ENCODE results near the gene AGK. TPM values are rescaled to one million over a fixed set of nuclear protein-coding genes. Genes with fewer than 3 reads are reported as not detected.

Gene AGK
- total RNA-seq, result 10 to 100 TPM; 41.0 to 41.2 TPM

- CTCF ChIA-PET, result interaction anchor here (0.9 to 3.0 kb wide), 10 partner anchors 8 to 537 kb away, joined by 3 to 11 read pairs (median 4); partner anchors contain the start of genes MRPS33 and SSBP1
- Mint-ChIP-seq H3K4me1 (ENCODE audit: low read depth) (peaks cover 29% of the 10 kb centered on the region), H3K27ac (peak within 1 kb of the TSS; percentile 90), H3K9me3 (ENCODE audit: insufficient read depth) (no peaks in the 10 kb centered on the region), H3K27me3 (ENCODE audit: low read depth) (no peaks in the 10 kb centered on the region), H3K4me3 (peak within 1 kb of the TSS; percentile 91), H3K36me3 (ENCODE audit: low read depth) (peaks cover 35% of the 10 kb centered on the region)
- POLR2A ChIA-PET, result interaction anchor here (0.6 to 2.3 kb wide), 9 partner anchors 11 to 582 kb away, joined by 3 to 9 read pairs (median 3); partner anchors contain the start of gene SSBP1
- DNase-seq, result peak; percentile 81
- ATAC-seq, result peak; percentile 98
These were observed at the start of gene AGK for GRCh38 chr7:141551094-141551781. AGK (plus strand) TSS chr7:141551410; CDS start chr7:141555467, 4,057 bp downstream.

GRCh38 chr7:141501451-141501850, 49.8 kb upstream of the AGK start:
- DNase-seq (no peak), ATAC-seq (no peak)
- peaks cover 19% of the 10 kb centered on the region for H3K27me3 Mint-ChIP-seq (ENCODE audit: low read depth)
- ChIA-PET POLR2A (no interaction called here), CTCF (no interaction called here)
- no peak overlapping the region for H3K27ac Mint-ChIP-seq
- no peaks in the 10 kb centered on the region for H3K36me3 Mint-ChIP-seq (ENCODE audit: low read depth)
- no peaks in the 10 kb centered on the region for H3K4me1 Mint-ChIP-seq (ENCODE audit: low read depth)
- no peak overlapping the region for H3K4me3 Mint-ChIP-seq
- H3K9me3 Mint-ChIP-seq (ENCODE audit: insufficient read depth), result no peaks in the 10 kb centered on the region

GRCh38 chr7:141511316-141511675, 39.9 kb upstream of the AGK start:
- CTCF ChIA-PET, result no interaction called here
- Mint-ChIP-seq H3K4me1 (ENCODE audit: low read depth) (peaks cover 10% of the 10 kb centered on the region), H3K4me3 (no peak overlapping the region), H3K27ac (no peak overlapping the region), H3K27me3 (ENCODE audit: low read depth) (peaks cover 50% of the 10 kb centered on the region), H3K36me3 (ENCODE audit: low read depth) (no peaks in the 10 kb centered on the region), H3K9me3 (ENCODE audit: insufficient read depth) (no peaks in the 10 kb centered on the region)
- POLR2A ChIA-PET, result no interaction called here
- ATAC-seq (no peak), DNase-seq (no peak)

GRCh38 chr7:141511676-141512396, 39.4 kb upstream of the AGK start:
- Mint-ChIP-seq H3K4me3 (peak overlapping the region; percentile 52), H3K27me3 (ENCODE audit: low read depth) (peaks cover 52% of the 10 kb centered on the region), H3K9me3 (ENCODE audit: insufficient read depth) (no peaks in the 10 kb centered on the region), H3K36me3 (ENCODE audit: low read depth) (no peaks in the 10 kb centered on the region), H3K4me1 (ENCODE audit: low read depth) (peaks cover 10% of the 10 kb centered on the region), H3K27ac (no peak overlapping the region)
- POLR2A ChIA-PET, result no interaction called here
- CTCF ChIA-PET, result no interaction called here
- no peak for DNase-seq
- no peak for ATAC-seq

GRCh38 chr7:141512597-141512996, 38.6 kb upstream of the AGK start:
- Mint-ChIP-seq H3K27ac (no peak overlapping the region), H3K4me1 (ENCODE audit: low read depth) (peaks cover 10% of the 10 kb centered on the region), H3K9me3 (ENCODE audit: insufficient read depth) (no peaks in the 10 kb centered on the region), H3K36me3 (ENCODE audit: low read depth) (no peaks in the 10 kb centered on the region), H3K27me3 (ENCODE audit: low read depth) (peaks cover 56% of the 10 kb centered on the region), H3K4me3 (no peak overlapping the region)
- ChIA-PET CTCF (no interaction called here), POLR2A (no interaction called here)
- ATAC-seq (no peak), DNase-seq (no peak)

- POLR2A ChIA-PET, result no interaction called here
- no peaks in the 10 kb centered on the region for H3K9me3 Mint-ChIP-seq (ENCODE audit: insufficient read depth)
- H3K27me3 Mint-ChIP-seq (ENCODE audit: low read depth), result peaks cover 54% of the 10 kb centered on the region
- no peaks in the 10 kb centered on the region for H3K36me3 Mint-ChIP-seq (ENCODE audit: low read depth)
- ATAC-seq (no peak), DNase-seq (no peak)
- CTCF ChIA-PET, result no interaction called here
- H3K4me1 Mint-ChIP-seq (ENCODE audit: low read depth), result peaks cover 10% of the 10 kb centered on the region
- H3K4me3 Mint-ChIP-seq, result no peak overlapping the region
- no peak overlapping the region for H3K27ac Mint-ChIP-seq
These were observed 37.5 kb upstream of the AGK start for GRCh38 chr7:141513720-141514119.

- POLR2A ChIA-PET, result no interaction called here
- H3K4me1 Mint-ChIP-seq (ENCODE audit: low read depth), result peaks cover 10% of the 10 kb centered on the region
- no peak for ATAC-seq
- H3K4me3 Mint-ChIP-seq, result no peak overlapping the region
- CTCF ChIA-PET, result interaction anchor here (1.0 kb wide), 1 partner anchor 18 kb away, joined by 3 read pairs; no protein-coding TSS in a partner anchor
- peaks cover 45% of the 10 kb centered on the region for H3K27me3 Mint-ChIP-seq (ENCODE audit: low read depth)
- no peaks in the 10 kb centered on the region for H3K9me3 Mint-ChIP-seq (ENCODE audit: insufficient read depth)
- no peak for DNase-seq
- H3K27ac Mint-ChIP-seq, result no peak overlapping the region
- H3K36me3 Mint-ChIP-seq (ENCODE audit: low read depth), result no peaks in the 10 kb centered on the region
These were observed 35.3 kb upstream of the AGK start for GRCh38 chr7:141515941-141516340.

GRCh38 chr7:141519623-141520022, 31.6 kb upstream of the AGK start:
- H3K4me3 Mint-ChIP-seq, result no peak overlapping the region
- H3K4me1 Mint-ChIP-seq (ENCODE audit: low read depth), result no peaks in the 10 kb centered on the region
- DNase-seq (no peak), ATAC-seq (no peak)
- H3K27ac Mint-ChIP-seq, result no peak overlapping the region
- CTCF ChIA-PET, result interaction anchor here (0.8 to 1.7 kb wide), 2 partner anchors 14 to 131 kb away, joined by 3 to 4 read pairs; no protein-coding TSS in a partner anchor
- H3K36me3 Mint-ChIP-seq (ENCODE audit: low read depth), result no peaks in the 10 kb centered on the region
- POLR2A ChIA-PET, result no interaction called here
- H3K27me3 Mint-ChIP-seq (ENCODE audit: low read depth), result peaks cover 14% of the 10 kb centered on the region
- H3K9me3 Mint-ChIP-seq (ENCODE audit: insufficient read depth), result no peaks in the 10 kb centered on the region

GRCh38 chr7:141522657-141523342, 28.4 kb upstream of the AGK start:
- CTCF ChIA-PET, result interaction anchor here (4.7 kb wide), 1 partner anchor 11 kb away, joined by 22 read pairs; no protein-coding TSS in a partner anchor
- no peaks in the 10 kb centered on the region for H3K4me1 Mint-ChIP-seq (ENCODE audit: low read depth)

GRCh38 chr7:141525973-141526514, 25.2 kb upstream of the AGK start:
- DNase-seq, result no peak
- ATAC-seq, result no peak
- no peaks in the 10 kb centered on the region for H3K4me1 Mint-ChIP-seq (ENCODE audit: low read depth)
- ChIA-PET POLR2A (no interaction called here), CTCF (no interaction called here)
- no peaks in the 10 kb centered on the region for H3K36me3 Mint-ChIP-seq (ENCODE audit: low read depth)
- peaks cover 22% of the 10 kb centered on the region for H3K27me3 Mint-ChIP-seq (ENCODE audit: low read depth)
- no peak overlapping the region for H3K4me3 Mint-ChIP-seq
- H3K9me3 Mint-ChIP-seq (ENCODE audit: insufficient read depth), result no peaks in the 10 kb centered on the region
- H3K27ac Mint-ChIP-seq, result no peak overlapping the region

More at GRCh38 chr7:141522657-141523342, 28.4 kb upstream of the AGK start:
- ATAC-seq, result no peak
- POLR2A ChIA-PET, result no interaction called here
- DNase-seq, result no peak
- H3K27ac Mint-ChIP-seq, result no peak overlapping the region
- peaks cover 12% of the 10 kb centered on the region for H3K27me3 Mint-ChIP-seq (ENCODE audit: low read depth)
- no peak overlapping the region for H3K4me3 Mint-ChIP-seq
- no peaks in the 10 kb centered on the region for H3K36me3 Mint-ChIP-seq (ENCODE audit: low read depth)
- H3K9me3 Mint-ChIP-seq (ENCODE audit: insufficient read depth), result no peaks in the 10 kb centered on the region

GRCh38 chr7:141527076-141527475, 24.1 kb upstream of the AGK start:
- ChIA-PET CTCF (no interaction called here), POLR2A (no interaction called here)
- Mint-ChIP-seq H3K27me3 (ENCODE audit: low read depth) (peaks cover 22% of the 10 kb centered on the region), H3K4me3 (no peak overlapping the region), H3K9me3 (ENCODE audit: insufficient read depth) (no peaks in the 10 kb centered on the region), H3K36me3 (ENCODE audit: low read depth) (no peaks in the 10 kb centered on the region), H3K4me1 (ENCODE audit: low read depth) (no peaks in the 10 kb centered on the region), H3K27ac (no peak overlapping the region)
- ATAC-seq (no peak), DNase-seq (no peak)

GRCh38 chr7:141528399-141528798, 22.8 kb upstream of the AGK start:
- POLR2A ChIA-PET, result no interaction called here
- no peak for ATAC-seq

More at GRCh38 chr7:141528399-141528798, 22.8 kb upstream of the AGK start:
- Mint-ChIP-seq H3K27me3 (ENCODE audit: low read depth) (peaks cover 22% of the 10 kb centered on the region), H3K4me3 (no peak overlapping the region), H3K27ac (no peak overlapping the region), H3K4me1 (ENCODE audit: low read depth) (no peaks in the 10 kb centered on the region), H3K9me3 (ENCODE audit: insufficient read depth) (no peaks in the 10 kb centered on the region), H3K36me3 (ENCODE audit: low read depth) (no peaks in the 10 kb centered on the region)
- CTCF ChIA-PET, result no interaction called here
- DNase-seq, result no peak
